GM23338 (cell line): ENCODE data around the gene ZMYND11. TPM values are rescaled to one million over a fixed set of nuclear protein-coding genes. Genes with fewer than 3 reads are reported as not detected.

Experiments
- ATAC-seq: fragments of 200-7000 bp; cut with Tn5 transposase; 3 replicates; pipeline ENCODE4 v1.9.1; 2020
- DNase-seq: peaks from one replicate; pipeline ENCODE4 v3.0.0-alpha.2; 2015; ENCODE audit warnings: low spot score
- H2AFZ ChIP-seq: fragments of 200-600 bp; sonication (generic); 2 replicates; pipeline ENCODE4 v1.8.0; 2016; ENCODE audit warnings: antibody characterized with exemption, mild to moderate bottlenecking, moderate library complexity
- H3F3A ChIP-seq: fragments of 200-600 bp; sonication (generic); replicated peaks from 2 replicates; pipeline ENCODE4 v1.8.0; 2017; ENCODE audit warnings: antibody characterized with exemption, mixed run types, low read depth
- H3K27ac ChIP-seq: fragments of 200-600 bp; sonication (generic); 2 replicates; pipeline ENCODE4 v1.6.1; 2016; ENCODE audit warnings: low read depth
- H3K27me3 ChIP-seq: fragments of 200-600 bp; sonication (generic); 2 replicates; pipeline ENCODE4 v1.8.0; 2016; ENCODE audit warnings: mild to moderate bottlenecking, mixed run types, moderate library complexity; ENCODE audit not compliant: insufficient read depth
- H3K36me3 ChIP-seq: fragments of 200-600 bp; sonication (generic); 2 replicates; pipeline ENCODE4 v1.8.0; 2016; ENCODE audit warnings: mild to moderate bottlenecking; ENCODE audit not compliant: insufficient read depth
- H3K4me1 ChIP-seq: fragments of 200-600 bp; sonication (generic); 2 replicates; pipeline ENCODE4 v1.8.0; 2016; ENCODE audit warnings: mild to moderate bottlenecking, moderate library complexity; ENCODE audit not compliant: insufficient read depth
- H3K4me2 ChIP-seq: fragments of 200-600 bp; sonication (generic); 2 replicates; pipeline ENCODE4 v1.7.1; 2017; ENCODE audit warnings: mixed run types
- H3K4me3 ChIP-seq: fragments of 200-600 bp; sonication (generic); 2 replicates; pipeline ENCODE4 v1.6.1; 2016; ENCODE audit warnings: mixed run types
- H3K79me2 ChIP-seq: fragments of 200-600 bp; sonication (generic); replicated peaks from 2 replicates; pipeline ENCODE4 v1.8.0; 2017; ENCODE audit warnings: mild to moderate bottlenecking; ENCODE audit not compliant: insufficient read depth
- H3K9me2 ChIP-seq: fragments of 200-600 bp; sonication (generic); 2 replicates; pipeline ENCODE4 v1.8.0; 2017; ENCODE audit not compliant: insufficient read depth
- H4K20me1 ChIP-seq: fragments of 200-600 bp; sonication (generic); replicated peaks from 2 replicates; pipeline ENCODE4 v1.8.0; 2017; ENCODE audit warnings: mild to moderate bottlenecking; ENCODE audit not compliant: insufficient read depth
- H3K27ac Mint-ChIP-seq: 2 replicates; pipeline ENCODE4 v1.8.0; 2020; ENCODE audit warnings: inconsistent platforms, mild to moderate bottlenecking, moderate library complexity, mixed read lengths
- H3K27me3 Mint-ChIP-seq: 3 replicates; pipeline ENCODE4 v1.8.0; 2022; ENCODE audit warnings: low read depth, mild to moderate bottlenecking, moderate library complexity, mixed read lengths, inconsistent platforms; ENCODE audit not compliant: insufficient read depth, poor library complexity
- H3K36me3 Mint-ChIP-seq: 3 replicates; pipeline ENCODE4 v1.8.0; 2021; ENCODE audit warnings: low read depth, mild to moderate bottlenecking, inconsistent platforms, moderate library complexity, mixed read lengths
- H3K4me1 Mint-ChIP-seq: 3 replicates; pipeline ENCODE4 v1.8.0; 2020; ENCODE audit warnings: mild to moderate bottlenecking, inconsistent platforms, mixed read lengths
- H3K4me3 Mint-ChIP-seq: 3 replicates; pipeline ENCODE4 v1.8.0; 2021; ENCODE audit warnings: moderate library complexity, mild to moderate bottlenecking, inconsistent platforms, mixed read lengths
- H3K9me3 Mint-ChIP-seq: 3 replicates; pipeline ENCODE4 v1.8.0; 2020; ENCODE audit warnings: moderate library complexity, mild to moderate bottlenecking, inconsistent platforms, mixed read lengths
- EZH2 ChIP-seq: fragments of 200-600 bp; sonication (generic); IDR thresholded peaks from one replicate; pipeline ENCODE4 v1.8.0; 2017; ENCODE audit warnings: antibody characterized with exemption, mild to moderate bottlenecking, low read depth; ENCODE audit not compliant: unreplicated experiment
- EZH2phosphoT487 ChIP-seq: fragments of 200-600 bp; sonication (generic); IDR thresholded peaks from one replicate; pipeline ENCODE4 v1.8.1; 2018; ENCODE audit warnings: antibody characterized with exemption; ENCODE audit not compliant: unreplicated experiment
- JUNB ChIP-seq: IDR thresholded peaks from one replicate; pipeline ENCODE4 v1.6.1; 2016; ENCODE audit warnings: antibody characterized with exemption; ENCODE audit not compliant: unreplicated experiment
- POLR2AphosphoS5 ChIP-seq: IDR thresholded peaks from 2 replicates; pipeline ENCODE4 v1.6.1; 2016; ENCODE audit warnings: antibody characterized with exemption, low read depth
- ZNF331 ChIP-seq: fragments of 250-450 bp; sonication (Bioruptor Pico); IDR thresholded peaks from 2 replicates; pipeline ENCODE4 v1.5.0; 2020; ENCODE audit warnings: low read depth, mild to moderate bottlenecking, moderate library complexity
- ZNF462 ChIP-seq: fragments of 250-450 bp; sonication (Bioruptor Pico); IDR thresholded peaks from 2 replicates; pipeline ENCODE4 v1.5.0; 2020; ENCODE audit warnings: mild to moderate bottlenecking, moderate library complexity
- polyA plus RNA-seq: library from polyadenylated mRNA; unstranded; fragments of >200 nt; fragmentation: Nextera tagmentation; extraction: Ambion mirVana; gene quantifications from 2 replicates; pipeline ENCODE4 v1.2.1, GENCODE V29; 2016
- total RNA-seq: library from RNA; depleted of rRNA; stranded (reverse); fragments of >200 nt; shearing (Covaris generic); gene quantifications from 2 replicates; pipeline ENCODE4 v1.2.3, GENCODE V29; 2014

The ZMYND11 gene
- total and polyA plus RNA-seq, 2 experiments from 2014 or later, result 8.9 to 16.9 TPM

DNA sequence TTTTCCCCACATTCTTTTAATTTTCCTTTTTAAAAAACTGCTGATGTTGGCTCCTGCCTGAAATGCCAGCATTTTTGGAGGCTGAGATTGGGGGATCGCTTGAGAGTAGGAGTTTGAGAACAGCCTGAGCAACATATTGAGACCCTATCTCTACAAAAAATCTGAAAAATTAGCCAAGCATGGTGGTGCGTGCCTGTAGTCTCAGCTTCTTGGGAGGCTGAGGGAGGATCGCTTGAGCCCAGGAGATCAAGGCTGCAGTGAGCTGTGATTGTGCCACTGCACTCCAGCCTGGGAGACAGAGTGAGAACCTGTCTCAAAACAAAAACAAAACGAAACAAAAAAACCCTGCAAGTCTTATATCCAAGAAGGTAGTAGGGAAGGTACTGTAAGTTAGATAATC lies 51.7 kb downstream of the ZMYND11 start:
- Mint-ChIP-seq H3K4me1 (peaks cover 6% of the 10 kb centered on the region; the same call in 2 of the 3 replicates), H3K27ac (no peak overlapping the region), H3K27me3 (no peaks in the 10 kb centered on the region), H3K9me3 (peaks cover 7% of the 10 kb centered on the region), H3K36me3 (peaks cover 32% of the 10 kb centered on the region), H3K4me3 (no peak overlapping the region)
- no peaks in the 10 kb centered on the region for H3K9me2 ChIP-seq
- DNase-seq (no peak), ATAC-seq (no peak)
- no peak overlapping the region for H3K4me3 ChIP-seq
- H3K4me1 ChIP-seq, result peaks cover 4% of the 10 kb centered on the region; the same call in 1 of the 2 replicates
- no peaks in the 10 kb centered on the region for H3K27me3 ChIP-seq
- H2AFZ ChIP-seq, result no peak overlapping the region
- TF ChIP-seq ZNF462 (CRISPR knock-in tag) (no peak), POLR2AphosphoS5 (no peak), ZNF331 (no peak), JUNB (no peak), EZH2phosphoT487 (no peak)
- H3K79me2 ChIP-seq, result no peaks in the 10 kb centered on the region
- H3K4me2 ChIP-seq, result no peak overlapping the region
- no peak overlapping the region for H3K27ac ChIP-seq
- H3F3A ChIP-seq, result no peaks in the 10 kb centered on the region
- H3K36me3 ChIP-seq, result no peaks in the 10 kb centered on the region
- peaks cover 7% of the 10 kb centered on the region; the same call in 1 of the 2 replicates for H4K20me1 ChIP-seq

DNA sequence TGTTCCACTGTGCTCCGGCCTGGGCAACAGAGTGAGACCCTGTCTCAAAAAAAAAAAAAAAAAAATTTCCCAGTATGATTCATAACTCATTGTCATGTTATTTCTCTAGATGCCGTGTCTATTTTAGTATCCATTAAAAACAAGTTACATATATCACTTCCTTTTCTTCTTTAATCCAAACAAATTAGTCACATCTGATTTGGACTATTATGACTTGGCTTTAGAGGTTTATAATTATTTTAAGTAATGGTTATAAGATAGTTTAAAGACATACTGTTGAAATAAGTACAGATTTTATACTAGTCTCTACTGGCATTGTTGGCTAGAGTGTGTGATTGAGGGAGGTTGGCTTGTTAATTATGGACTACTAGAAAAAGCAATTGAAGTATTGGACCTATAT lies 53.3 kb downstream of the ZMYND11 start:
- Mint-ChIP-seq H3K9me3 (peaks cover 7% of the 10 kb centered on the region), H3K27ac (no peak overlapping the region), H3K4me1 (peaks cover 15% of the 10 kb centered on the region; the same call in 2 of the 3 replicates), H3K27me3 (no peaks in the 10 kb centered on the region), H3K36me3 (peaks cover 23% of the 10 kb centered on the region), H3K4me3 (no peak overlapping the region)
- Histone ChIP-seq H3F3A (no peaks in the 10 kb centered on the region), H3K4me3 (no peak overlapping the region), H3K4me2 (no peak overlapping the region), H4K20me1 (peaks cover 7% of the 10 kb centered on the region; the same call in 1 of the 2 replicates), H3K27ac (no peak overlapping the region), H3K36me3 (no peaks in the 10 kb centered on the region), H3K27me3 (no peaks in the 10 kb centered on the region), H2AFZ (no peak overlapping the region), H3K9me2 (no peaks in the 10 kb centered on the region), H3K79me2 (0 out of 2 replicates have a peak, but pooled peaks cover 5% of the 10 kb centered on the region), H3K4me1 (peaks cover 6% of the 10 kb centered on the region; the same call in 1 of the 2 replicates)
- no peak for ATAC-seq
- no peak for DNase-seq
- TF ChIP-seq ZNF462 (CRISPR knock-in tag), result no peak
- no peak for TF ChIP-seq EZH2
